Mesenchymal stem cell (in vitro differentiated cells and primary cell): ENCODE measurements around the gene CASKIN2.
A peak's percentile ranks its signal among the peaks of the same experiment; 100 is the strongest.

Experiments used
- DNase-seq: peaks from one replicate; pipeline ENCODE4 v3.0.0-alpha.2; 2013
- H2AFZ ChIP-seq: one replicate; pipeline ENCODE4 v1.6.1; 2013; ENCODE audit warnings: low read depth, mild to moderate bottlenecking, control low read depth, inconsistent platforms, low read length, moderate library complexity
- H2AK5ac ChIP-seq: 2 replicates; pipeline ENCODE4 v1.6.1; 2013; ENCODE audit warnings: low read length, moderate library complexity, mild to moderate bottlenecking, inconsistent platforms; ENCODE audit not compliant: severe bottlenecking
- H2BK120ac ChIP-seq: one replicate; pipeline ENCODE4 v1.6.1; 2013; ENCODE audit warnings: low read depth, mild to moderate bottlenecking, inconsistent platforms, low read length, moderate library complexity
- H2BK12ac ChIP-seq, 2 experiments: one replicate each; pipeline ENCODE4 v1.6.1; 2013; ENCODE audit warnings: inconsistent platforms in 2 of 2, low read length in 2 of 2, mild to moderate bottlenecking in 2 of 2, moderate library complexity in 2 of 2, control low read depth in 1 of 2
- H2BK15ac ChIP-seq: one replicate; pipeline ENCODE4 v1.6.1; 2013; ENCODE audit warnings: mild to moderate bottlenecking, low read depth, inconsistent platforms; ENCODE audit not compliant: poor library complexity, severe bottlenecking
- H2BK5ac ChIP-seq: 2 replicates; pipeline ENCODE4 v1.6.1; 2013; ENCODE audit warnings: low read depth, mild to moderate bottlenecking, low read length, control low read depth, inconsistent platforms; ENCODE audit not compliant: poor library complexity, severe bottlenecking
- H3K14ac ChIP-seq, 2 experiments: one replicate each; pipeline ENCODE4 v1.6.1; 2013; ENCODE audit warnings: inconsistent platforms in 2 of 2, low read length in 2 of 2, control low read depth in 1 of 2, mild to moderate bottlenecking in 1 of 2, moderate library complexity in 1 of 2
- H3K18ac ChIP-seq, 2 experiments: one replicate each; pipeline ENCODE4 v1.6.1; 2013; ENCODE audit warnings: inconsistent platforms in 2 of 2, low read length in 2 of 2, control low read depth in 1 of 2, low read depth in 1 of 2, mild to moderate bottlenecking in 1 of 2
- H3K23ac ChIP-seq, 2 experiments: one replicate each; pipeline ENCODE4 v1.6.1; 2013; ENCODE audit warnings: inconsistent platforms in 2 of 2, low read length in 2 of 2, mild to moderate bottlenecking in 2 of 2, moderate library complexity in 2 of 2, control low read depth in 1 of 2
- H3K27ac ChIP-seq: 2 replicates; pipeline ENCODE4 v1.5.1; 2013; ENCODE audit warnings: mild to moderate bottlenecking, moderate library complexity, low read length, control low read depth, inconsistent platforms; ENCODE audit not compliant: poor library complexity, severe bottlenecking
- H3K27me3 ChIP-seq, 2 experiments: 2 replicates each; pipeline versions ENCODE4 v1.6.1 to v1.7.0; 2013; ENCODE audit warnings: low read length in 2 of 2, mild to moderate bottlenecking in 2 of 2, moderate library complexity in 2 of 2, control low read depth in 1 of 2, inconsistent platforms in 1 of 2; ENCODE audit not compliant: control insufficient read depth in 1 of 2, insufficient read depth in 1 of 2
- H3K36me3 ChIP-seq, 2 experiments: 2 replicates each; pipeline versions ENCODE4 v1.6.1 to v1.7.0; 2013; ENCODE audit warnings: low read length in 2 of 2, control low read depth in 1 of 2, inconsistent platforms in 1 of 2, low read depth in 1 of 2, mild to moderate bottlenecking in 1 of 2; ENCODE audit not compliant: insufficient read depth in 2 of 2, control insufficient read depth in 1 of 2
- H3K4ac ChIP-seq, 2 experiments: one replicate each; pipeline ENCODE4 v1.6.1; 2013; ENCODE audit warnings: inconsistent platforms in 2 of 2, low read length in 2 of 2, mild to moderate bottlenecking in 2 of 2, moderate library complexity in 2 of 2, control low read depth in 1 of 2, low read depth in 1 of 2
- H3K4me1 ChIP-seq: 2 replicates; pipeline ENCODE4 v1.6.1; 2013; ENCODE audit warnings: low read depth, low read length, control low read depth; ENCODE audit not compliant: control insufficient read depth, insufficient read depth
- H3K4me2 ChIP-seq: 2 replicates; pipeline ENCODE4 v1.6.1; 2013; ENCODE audit warnings: low read length, mild to moderate bottlenecking, inconsistent platforms; ENCODE audit not compliant: poor library complexity, severe bottlenecking
- H3K4me3 ChIP-seq, 2 experiments: 2 replicates each; pipeline versions ENCODE4 v1.5.1 to v1.7.0; 2013; ENCODE audit warnings: low read length in 2 of 2, mild to moderate bottlenecking in 2 of 2, control low read depth in 1 of 2, low read depth in 1 of 2; ENCODE audit not compliant: insufficient read depth in 1 of 2
- H3K79me1 ChIP-seq: replicated peaks from 2 replicates; pipeline ENCODE4 v1.6.1; 2013; ENCODE audit warnings: mild to moderate bottlenecking, control low read depth, low read length, inconsistent platforms; ENCODE audit not compliant: poor library complexity, severe bottlenecking
- H3K9ac ChIP-seq: 2 replicates; pipeline ENCODE4 v1.7.0; 2013; ENCODE audit warnings: mild to moderate bottlenecking, low read length, moderate library complexity
- H3K9me3 ChIP-seq: 2 replicates; pipeline ENCODE4 v1.7.0; 2013; ENCODE audit warnings: mild to moderate bottlenecking, low read length; ENCODE audit not compliant: control insufficient read depth
- H4K8ac ChIP-seq: one replicate; pipeline ENCODE4 v1.6.1; 2013; ENCODE audit warnings: inconsistent platforms, mild to moderate bottlenecking, low read length, moderate library complexity
- H4K91ac ChIP-seq: one replicate; pipeline ENCODE4 v1.6.1; 2013; ENCODE audit warnings: mild to moderate bottlenecking, low read length, inconsistent platforms
- WGBS: methylation state at CpG from one replicate; pipeline ENCODE4 v1.1.7; 2013; ENCODE audit warnings: mixed read lengths; 5-methylcytosine and 5-hydroxymethylcytosine counted together

CASKIN2 gene

DNA sequence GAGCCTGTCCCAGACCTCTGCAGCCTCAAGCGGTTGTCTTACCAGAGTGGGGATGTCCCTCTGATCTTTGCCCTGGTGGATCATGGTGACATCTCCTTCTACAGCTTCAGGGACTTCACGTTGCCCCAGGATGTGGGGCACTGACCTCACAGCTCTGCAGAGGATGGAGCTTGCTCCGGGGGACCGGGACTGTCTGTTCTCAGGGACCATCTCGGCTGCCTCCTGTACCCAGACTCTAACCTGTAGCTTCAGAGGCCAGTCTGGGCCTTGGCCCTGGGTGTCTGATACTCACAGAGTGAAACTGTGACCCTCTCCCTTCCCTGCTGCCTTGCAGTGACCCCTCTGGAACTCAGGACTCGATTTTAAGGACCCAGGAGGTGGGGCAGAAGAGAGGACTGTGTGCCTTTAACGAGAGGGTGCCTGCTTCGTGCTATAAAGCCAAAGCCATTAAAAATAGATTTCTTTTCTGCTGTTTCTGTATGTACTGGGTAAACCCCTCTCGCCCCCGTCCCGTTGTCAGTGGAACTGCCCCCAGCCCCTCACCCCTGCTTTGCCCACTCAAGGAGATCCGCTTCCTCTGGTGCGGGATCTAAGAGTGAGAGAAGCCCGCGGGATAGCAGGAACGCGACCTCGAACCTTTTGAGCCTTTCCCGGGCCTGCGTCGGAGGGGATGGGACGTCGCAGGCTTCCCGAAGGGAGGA, 9.1 kb upstream of the CASKIN2 start:
- H3K4me1 ChIP-seq, result peaks cover 16% of the 10 kb centered on the region
- H3K36me3 ChIP-seq, result peaks cover 5 to 34% of the 10 kb centered on the region in 2 experiments
- peak; percentile 1 for DNase-seq
- peaks cover 14 to 30% of the 10 kb centered on the region in 2 experiments for H3K27me3 ChIP-seq
- no peak overlapping the region for H2BK15ac ChIP-seq
- H3K9me3 ChIP-seq, result no peaks in the 10 kb centered on the region
- H3K23ac ChIP-seq, result no peak overlapping the region
- H3K14ac ChIP-seq, result no peak overlapping the region
- no peak overlapping the region for H2BK5ac ChIP-seq
- no peak overlapping the region for H4K91ac ChIP-seq
- H3K18ac ChIP-seq, result no peak overlapping the region
- no peak overlapping the region for H2BK12ac ChIP-seq
- no peak overlapping the region for H3K27ac ChIP-seq
- H3K9ac ChIP-seq, result no peak overlapping the region
- H2BK120ac ChIP-seq, result no peak overlapping the region
- H3K4me3 ChIP-seq, result peak overlapping the region; percentile 37 to 66
- H3K4me2 ChIP-seq, result peak overlapping the region; percentile 84
- H3K4ac ChIP-seq, result no peak overlapping the region
- no peaks in the 10 kb centered on the region for H3K79me1 ChIP-seq
- 31% methylated on average over 22 of the region's 24 CpGs for WGBS
- no peak overlapping the region for H2AFZ ChIP-seq
- no peak overlapping the region for H2AK5ac ChIP-seq
- peak overlapping the region; percentile 24 for H4K8ac ChIP-seq

DNA sequence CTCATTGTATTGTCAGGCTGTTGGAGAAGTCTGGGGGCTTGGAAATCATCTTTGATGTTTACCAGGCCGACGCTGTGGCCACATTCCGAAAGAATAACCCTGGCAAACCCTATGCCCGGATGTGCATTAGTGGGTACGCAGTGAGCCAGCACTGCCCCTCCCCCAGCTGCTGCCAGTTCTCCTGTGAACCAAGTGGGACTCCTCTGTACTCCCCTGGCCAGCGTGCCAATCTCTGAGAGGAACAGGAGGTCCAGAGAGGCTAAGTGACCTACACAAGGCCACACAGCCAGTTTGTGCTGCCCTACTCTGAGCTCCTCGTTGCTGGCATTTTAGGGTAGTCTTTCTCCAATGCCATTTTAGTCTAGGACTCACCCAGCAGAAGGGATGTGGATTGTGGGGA, 8.3 kb upstream of the CASKIN2 start:
- Histone ChIP-seq H2BK12ac (no peak overlapping the region), H3K18ac (no peak overlapping the region), H3K23ac (no peak overlapping the region), H2AFZ (no peak overlapping the region), H3K79me1 (peaks cover 3% of the 10 kb centered on the region), H3K4me3 (no peak overlapping the region), H3K27ac (no peak overlapping the region), H2BK5ac (no peak overlapping the region), H3K27me3 (peaks cover 14 to 28% of the 10 kb centered on the region in 2 experiments), H2AK5ac (no peak overlapping the region), H3K9me3 (no peaks in the 10 kb centered on the region), H3K14ac (no peak overlapping the region), H3K4me1 (peaks cover 16% of the 10 kb centered on the region), H3K9ac (no peak overlapping the region), H3K4me2 (no peak overlapping the region), H3K36me3 (peaks cover 10 to 40% of the 10 kb centered on the region in 2 experiments), H3K4ac (no peak overlapping the region), H2BK15ac (no peak overlapping the region), H2BK120ac (no peak overlapping the region), H4K8ac (no peak overlapping the region), H4K91ac (no peak overlapping the region)
- WGBS, result 95% methylated on average over 7 of the region's 7 CpGs
- DNase-seq, result no peak

DNA sequence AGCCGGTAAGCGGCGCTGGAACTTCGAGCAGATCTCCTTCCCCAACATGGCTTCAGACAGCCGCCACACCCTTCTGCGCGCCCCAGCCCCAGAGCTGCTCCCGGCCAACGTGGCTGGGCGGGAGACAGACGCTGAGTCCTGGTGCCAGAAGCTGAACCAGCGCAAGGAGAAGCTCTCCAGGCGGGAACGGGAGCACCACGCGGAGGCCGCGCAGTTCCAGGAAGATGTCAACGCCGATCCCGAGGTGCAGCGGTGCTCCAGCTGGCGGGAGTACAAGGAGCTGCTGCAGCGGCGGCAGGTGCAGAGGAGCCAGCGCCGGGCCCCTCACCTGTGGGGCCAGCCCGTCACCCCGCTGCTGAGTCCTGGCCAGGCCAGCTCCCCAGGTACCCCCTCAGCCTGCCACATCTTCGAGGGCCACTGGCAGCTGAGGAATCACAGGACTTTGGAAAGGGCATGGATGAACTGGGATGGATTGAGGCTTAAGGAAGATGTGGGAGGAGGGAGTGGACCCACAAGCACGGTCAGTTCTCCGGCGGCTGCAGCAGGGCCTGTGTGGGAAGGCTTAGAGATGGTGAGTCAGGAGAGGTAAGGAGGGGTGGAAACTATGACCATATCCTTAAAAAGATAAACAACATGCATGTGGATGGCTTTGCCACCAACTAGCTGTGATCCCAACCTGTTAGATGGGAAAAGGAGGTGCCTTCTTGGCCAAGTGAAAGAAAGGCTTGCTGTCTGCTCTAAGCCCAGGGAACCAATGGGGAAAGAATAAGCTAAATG, 6.8 kb upstream of the CASKIN2 start:
- Histone ChIP-seq H3K23ac (no peak overlapping the region), H3K9ac (no peak overlapping the region), H2BK5ac (no peak overlapping the region), H3K79me1 (peaks cover 10% of the 10 kb centered on the region), H3K36me3 (peaks cover 10 to 40% of the 10 kb centered on the region in 2 experiments), H4K91ac (no peak overlapping the region), H3K4ac (no peak overlapping the region), H2BK120ac (no peak overlapping the region), H2AFZ (no peak overlapping the region), H3K14ac (no peak overlapping the region), H2AK5ac (no peak overlapping the region), H2BK12ac (no peak overlapping the region), H3K18ac (no peak overlapping the region), H3K27ac (no peak overlapping the region), H3K4me2 (no peak overlapping the region), H3K4me3 (no peak overlapping the region), H3K4me1 (peaks cover 22% of the 10 kb centered on the region), H2BK15ac (no peak overlapping the region), H3K9me3 (no peaks in the 10 kb centered on the region), H4K8ac (no peak overlapping the region), H3K27me3 (peaks cover 12 to 20% of the 10 kb centered on the region in 2 experiments)
- 94% methylated on average over 31 of the region's 33 CpGs for WGBS
- DNase-seq, result peak; percentile 43

DNA sequence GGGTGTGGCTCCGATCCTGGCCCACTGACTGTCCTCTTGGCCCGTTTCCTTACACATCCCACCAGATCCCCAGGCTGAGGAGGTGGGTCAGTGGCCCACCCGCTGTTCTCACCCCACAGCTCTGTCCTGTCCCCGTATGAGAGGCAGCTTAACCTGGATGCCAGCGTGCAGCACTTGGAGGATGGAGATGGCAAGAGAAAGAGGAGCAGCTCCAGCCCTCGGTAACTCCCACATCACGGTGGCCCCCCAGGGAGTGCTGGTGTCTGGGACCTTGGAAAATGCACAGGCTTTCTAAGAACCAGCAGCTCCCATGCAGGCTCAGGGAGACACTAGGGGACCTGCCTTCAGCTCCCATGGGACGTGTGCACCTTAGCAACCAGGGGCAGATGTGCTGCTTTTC, 6.0 kb upstream of the CASKIN2 start:
- Histone ChIP-seq H3K36me3 (peaks cover 10 to 40% of the 10 kb centered on the region in 2 experiments), H2BK12ac (no peak overlapping the region), H2AFZ (no peak overlapping the region), H3K4me3 (no peak overlapping the region), H3K27me3 (peaks cover 3 to 12% of the 10 kb centered on the region in 2 experiments), H4K8ac (no peak overlapping the region), H3K18ac (no peak overlapping the region), H3K27ac (no peak overlapping the region), H2BK5ac (no peak overlapping the region), H2BK15ac (no peak overlapping the region), H3K14ac (no peak overlapping the region), H2BK120ac (no peak overlapping the region), H3K9ac (no peak overlapping the region), H2AK5ac (no peak overlapping the region), H3K23ac (no peak overlapping the region), H3K4me1 (peaks cover 22% of the 10 kb centered on the region), H3K9me3 (no peaks in the 10 kb centered on the region), H4K91ac (no peak overlapping the region), H3K4ac (no peak overlapping the region), H3K79me1 (peaks cover 15% of the 10 kb centered on the region), H3K4me2 (no peak overlapping the region)
- DNase-seq, result no peak
- WGBS, result 90% methylated on average over 6 of the region's 8 CpGs
